ENCODE measurements around the gene CSKMT.
A peak's percentile ranks its signal among the peaks of the same experiment; 100 is the strongest.
"Not testable (repeated sequence)": the region's sequence is repeated elsewhere in the genome, so short reads cannot be mapped to it uniquely, and the experiment has no call there.

Gene CSKMT

GRCh38 chr11:62689421-62690183 lies 24.5 kb downstream of the CSKMT start, which contains the start of gene LRRN4CL:
Gene LRRN4CL, minus strand, starts transcription at chr11:62689530. Its CDS starts 1,022 bp downstream, at chr11:62688508.
- no peak for DNase-seq

- not testable (repeated sequence) for DNase-seq
Observed at GRCh38 chr11:62693624-62694023, 28.5 kb downstream of the CSKMT start.

DNA sequence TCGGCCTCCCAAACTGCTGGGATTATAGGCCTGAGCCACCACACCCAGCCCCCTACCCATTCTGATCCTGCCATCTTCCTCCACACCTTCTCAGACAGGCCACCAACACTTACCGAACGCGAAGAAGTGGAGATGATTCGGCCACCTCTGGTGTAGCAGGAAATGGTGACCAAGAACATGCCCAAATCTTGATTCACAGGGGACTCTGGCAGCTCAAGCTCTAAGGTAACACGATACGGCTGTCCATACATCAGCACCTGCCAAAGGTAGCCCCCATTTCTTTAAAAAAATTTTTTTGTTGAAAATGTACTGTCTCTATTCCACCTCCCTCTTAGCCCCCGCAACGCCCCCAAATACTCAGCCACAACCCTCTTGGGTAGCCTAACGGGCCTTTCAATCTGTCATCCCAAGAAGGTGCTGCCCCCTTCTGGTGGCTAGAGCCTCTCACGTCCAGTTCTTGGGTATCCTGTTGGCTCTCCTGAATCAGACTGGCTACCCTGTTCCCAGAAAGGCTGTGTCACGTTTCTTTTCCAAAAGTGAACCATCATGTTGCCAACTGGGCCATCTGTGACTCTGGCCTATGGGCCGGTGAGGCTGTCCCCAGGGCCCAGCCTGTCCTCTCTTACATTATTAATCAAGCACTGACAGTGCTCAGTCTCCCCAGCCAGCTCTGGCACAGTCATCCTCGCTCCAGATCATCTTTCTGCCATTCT lies 29.5 kb downstream of the CSKMT start:
- DNase-seq = peak; percentile 84

- DNase-seq = no peak
Observed at GRCh38 chr11:62702246-62702645, 37.1 kb downstream of the CSKMT start.

DNA sequence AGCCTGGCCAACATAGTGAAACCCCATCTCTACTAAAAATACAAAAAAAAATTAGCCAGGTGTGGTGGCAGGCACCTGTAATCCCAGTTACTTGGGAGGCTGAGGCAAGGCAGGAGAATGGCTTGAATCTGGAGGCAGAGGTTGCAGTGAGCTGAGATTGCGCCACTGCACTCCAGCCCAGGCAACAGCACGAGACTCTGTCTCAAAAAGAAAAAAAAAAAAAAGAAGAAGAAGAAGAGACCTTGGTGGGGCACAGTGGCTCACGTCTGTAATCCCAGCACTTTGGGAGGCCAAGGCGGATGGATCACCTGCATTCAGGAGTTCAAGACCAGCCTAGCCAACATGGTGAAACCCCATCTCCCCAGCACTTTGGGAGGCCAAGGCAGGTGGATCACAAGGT lies 38.8 kb downstream of the CSKMT start:
- not testable (repeated sequence) for DNase-seq

- no peak for DNase-seq
Observed at GRCh38 chr11:62705413-62705812, 40.3 kb downstream of the CSKMT start.

DNA sequence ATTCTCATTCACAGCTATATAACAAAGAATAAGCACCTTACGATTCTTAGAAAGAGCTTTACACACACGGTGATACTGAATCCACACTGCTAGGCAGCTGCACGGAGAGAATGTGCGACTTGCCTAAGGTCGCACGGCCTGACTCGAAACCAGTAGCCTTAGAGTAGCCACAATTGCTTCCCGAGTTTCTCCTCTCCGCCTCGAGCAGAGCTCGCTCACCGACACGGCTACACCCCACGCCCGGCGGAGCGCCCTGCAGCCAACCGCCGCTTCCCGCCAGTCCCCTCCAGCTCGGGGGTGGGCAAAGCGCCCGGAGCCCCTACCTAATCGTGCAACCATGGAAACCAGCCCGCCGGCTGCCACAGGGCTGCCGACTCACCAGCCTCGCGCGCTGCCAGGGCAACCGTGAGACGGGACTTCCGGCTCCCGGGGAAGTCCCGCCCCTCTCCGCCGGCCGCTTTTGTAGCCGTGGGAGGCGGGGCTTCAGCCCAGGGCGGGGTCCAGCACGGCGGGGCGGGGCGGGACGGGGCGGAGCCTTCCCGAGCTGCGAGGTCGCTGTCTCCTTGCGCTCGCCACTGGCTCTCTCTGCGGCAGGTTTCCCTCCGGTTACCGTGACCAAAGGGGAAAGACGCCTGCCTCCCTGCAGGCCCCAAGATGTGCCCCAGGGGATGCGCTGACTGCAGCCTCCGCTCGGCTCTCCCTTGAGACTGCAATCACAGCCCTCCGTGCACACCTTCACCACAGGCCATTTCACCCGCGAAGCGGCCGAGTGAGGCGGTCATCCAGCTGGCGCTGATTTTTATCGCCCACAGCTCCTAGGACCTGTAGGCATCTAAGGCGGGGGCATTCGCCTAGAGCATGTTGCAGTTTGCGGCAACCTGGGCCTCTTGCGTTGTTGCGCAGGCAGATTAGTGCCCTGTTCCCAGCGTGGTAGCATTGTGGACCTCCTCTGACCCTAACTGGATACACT lies 41.1 kb downstream of the CSKMT start:
- peak; percentile 94 for DNase-seq

GRCh38 chr11:62706850-62707247 lies 41.7 kb downstream of the CSKMT start:
- no peak for DNase-seq

- no peak for DNase-seq
Observed at GRCh38 chr11:62707277-62707861, 42.3 kb downstream of the CSKMT start, which contains the start of the genes BSCL2 and GNG3. Gene BSCL2, minus strand, starts transcription at chr11:62707424. Its CDS starts 229 bp downstream, at chr11:62707195. Gene GNG3, plus strand, starts transcription at chr11:62707676. Its CDS starts 620 bp downstream, at chr11:62708296.

GRCh38 chr11:62708392-62708791 lies 43.3 kb downstream of the CSKMT start:
- DNase-seq = no peak

DNA sequence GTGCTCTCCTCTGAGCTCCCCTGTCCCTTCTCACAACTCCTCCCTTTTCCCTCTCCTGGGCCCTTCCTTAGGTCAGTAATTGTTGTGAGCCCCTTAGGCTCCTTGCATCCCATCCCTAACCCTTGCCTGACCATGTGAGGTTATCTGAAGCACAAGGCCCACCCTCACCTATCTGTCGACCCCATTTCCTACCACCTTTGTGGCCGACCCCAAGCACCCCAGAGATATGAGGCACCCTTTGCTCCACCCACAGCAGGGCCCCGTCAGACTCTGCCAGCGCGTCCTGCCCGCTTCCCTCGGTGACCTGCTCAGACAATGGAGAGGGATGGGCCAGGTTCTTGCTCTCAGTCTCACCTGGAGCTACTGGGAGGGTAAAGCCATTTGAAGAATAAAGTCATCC lies 43.7 kb downstream of the CSKMT start:
- peak; percentile 59 for DNase-seq

GRCh38 chr11:62709247-62710000 lies 44.3 kb downstream of the CSKMT start:
- peak; percentile 98 for DNase-seq

- DNase-seq = no peak
Observed at GRCh38 chr11:62710001-62710345, 44.9 kb downstream of the CSKMT start.

DNA sequence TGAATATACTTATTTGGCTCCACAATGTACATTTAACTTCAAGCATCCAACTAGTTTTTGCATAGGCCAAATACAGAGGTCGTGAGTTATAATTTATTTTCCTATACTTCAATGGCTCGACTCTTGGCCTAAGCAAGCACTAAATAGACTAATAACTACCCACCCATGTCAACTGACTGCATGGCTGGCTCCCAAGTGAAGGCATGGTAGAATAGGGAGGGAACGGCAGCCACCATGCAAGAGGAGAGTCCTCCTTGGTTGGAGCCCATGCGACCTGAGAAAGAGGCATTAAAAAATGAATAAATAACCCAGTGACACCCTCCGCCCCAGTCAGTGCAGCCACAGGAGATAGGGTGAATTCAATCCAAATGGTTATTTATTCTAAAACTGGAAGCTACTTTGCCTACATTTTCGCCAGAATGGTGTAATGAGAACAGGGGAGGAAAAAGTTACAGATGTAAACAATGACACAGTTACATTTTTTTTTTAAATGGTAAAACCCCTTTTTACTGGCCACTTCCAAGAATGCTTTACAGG lies 47.2 kb downstream of the CSKMT start:
- no peak for DNase-seq

DNA sequence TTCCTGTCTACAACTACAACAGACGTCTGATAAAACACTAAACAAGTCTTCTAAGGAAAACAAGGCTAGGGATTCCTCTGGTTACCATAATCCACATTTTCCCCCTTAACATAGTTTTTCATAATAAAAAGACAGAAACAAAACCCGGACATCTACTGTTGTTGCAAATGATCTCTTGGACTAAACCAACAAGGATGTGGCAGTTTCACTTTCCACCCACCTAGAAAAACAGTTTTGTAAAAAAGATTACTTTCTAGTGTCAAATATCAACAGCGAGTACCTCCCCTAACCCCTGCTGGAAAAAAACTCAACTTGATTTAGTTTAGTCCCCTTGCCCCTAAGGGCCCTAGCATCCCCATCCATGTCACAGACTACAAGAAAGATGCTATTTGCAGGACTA lies 47.7 kb downstream of the CSKMT start:
- DNase-seq = no peak

DNA sequence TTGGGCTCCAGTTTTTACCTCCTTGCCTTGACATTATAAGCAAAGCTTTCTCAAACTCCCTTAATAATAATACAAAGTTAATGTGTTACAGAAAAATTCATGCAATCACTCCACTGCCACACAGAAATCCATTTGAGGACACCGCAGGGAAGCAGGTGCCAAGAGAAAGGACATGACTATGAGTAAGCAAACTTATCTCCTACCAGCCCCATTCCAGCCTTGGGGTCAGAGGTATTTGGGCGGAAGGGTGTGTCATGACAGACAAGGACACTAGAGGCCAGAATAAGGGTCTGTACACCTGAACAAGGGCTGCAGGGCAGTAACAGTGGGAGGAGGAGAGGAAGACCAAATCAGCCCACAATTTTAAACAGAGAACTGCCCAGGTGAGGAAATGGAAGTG lies 48.2 kb downstream of the CSKMT start:
- no peak for DNase-seq

DNA sequence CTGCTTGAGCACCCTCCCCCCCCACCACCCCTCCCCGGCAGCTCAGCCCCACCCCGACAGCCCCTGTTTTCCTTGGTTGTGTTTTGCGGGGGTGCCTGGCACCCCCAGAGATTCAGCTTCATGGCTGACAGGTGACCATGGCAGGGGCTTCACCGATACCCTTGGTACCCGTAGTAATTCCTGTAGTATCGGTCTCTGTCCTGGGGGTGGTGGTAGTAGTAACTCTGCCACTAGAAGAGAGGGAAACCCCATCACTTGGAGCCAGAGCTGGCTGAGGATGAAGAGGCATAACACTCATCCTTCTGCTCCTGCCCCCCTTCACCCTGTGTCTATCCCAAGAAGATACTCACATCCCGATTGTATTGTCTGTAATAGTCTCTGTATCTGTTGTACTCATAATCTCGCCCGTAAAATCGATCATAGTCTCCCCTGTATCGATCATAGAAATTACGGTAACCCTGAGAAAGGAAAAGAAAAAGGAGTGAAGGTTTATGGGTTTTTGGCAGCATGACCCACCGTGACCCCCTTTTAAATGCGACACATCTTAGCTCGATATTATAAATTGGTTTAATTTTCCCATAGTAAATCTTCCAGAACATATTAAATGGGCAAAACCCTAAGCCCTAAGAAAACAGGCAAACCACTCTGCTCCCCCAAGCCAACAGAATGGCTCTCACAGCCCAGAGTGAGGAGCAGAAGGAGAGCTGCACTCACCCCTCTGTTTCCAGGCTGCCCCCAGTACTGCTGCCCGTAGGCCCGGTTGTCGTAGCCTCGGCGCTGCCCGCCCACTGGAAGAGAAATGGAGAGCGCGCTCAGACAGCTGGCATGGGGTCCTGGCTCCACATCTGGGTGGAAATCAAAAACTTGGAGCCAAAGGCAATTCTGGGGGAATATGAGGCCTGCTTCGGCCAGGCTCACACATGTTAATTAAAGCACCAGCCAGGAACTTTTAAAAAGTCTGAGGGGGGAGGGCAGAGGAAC lies 50.3 kb downstream of the CSKMT start:
- DNase-seq = no peak

GRCh38 chr11:62716206-62716605 lies 51.1 kb downstream of the CSKMT start:
- no peak for DNase-seq

GRCh38 chr11:62716816-62717215 lies 51.7 kb downstream of the CSKMT start:
- no peak for DNase-seq

Data from CD4-positive, alpha-beta T cell treated with Interleukin-10 for 1 hour (primary cell).